H9 (cell line): Measurements from ENCODE around the gene DDX1. TPM values are rescaled to one million over a fixed set of nuclear protein-coding genes. Genes with fewer than 3 reads are reported as not detected.

Source experiments
- DNase-seq: peaks from one replicate; pipeline ENCODE4 v3.0.0-alpha.2; 2017
- H2AFZ ChIP-seq: one replicate; pipeline ENCODE4 v1.6.1; 2013; ENCODE audit warnings: mild to moderate bottlenecking, low read length, control low read depth, moderate library complexity
- H2AK5ac ChIP-seq: 2 replicates; pipeline ENCODE4 v1.6.1; 2013; ENCODE audit warnings: low read length, control low read depth, mixed read lengths; ENCODE audit not compliant: insufficient read length
- H2BK120ac ChIP-seq: one replicate; pipeline ENCODE4 v1.6.1; 2013; ENCODE audit warnings: low read depth, mild to moderate bottlenecking, low read length, control low read depth, inconsistent platforms; ENCODE audit not compliant: poor library complexity, severe bottlenecking
- H2BK12ac ChIP-seq: 2 replicates; pipeline ENCODE4 v1.6.1; 2013; ENCODE audit warnings: low read length, control low read depth, mixed read lengths, low read depth; ENCODE audit not compliant: insufficient read length
- H2BK15ac ChIP-seq: 2 replicates; pipeline ENCODE4 v1.6.1; 2013; ENCODE audit warnings: low read depth, low read length, control low read depth
- H2BK20ac ChIP-seq: one replicate; pipeline ENCODE4 v1.6.1; 2013; ENCODE audit warnings: low read depth, mild to moderate bottlenecking, low read length, control low read depth, inconsistent platforms; ENCODE audit not compliant: poor library complexity, severe bottlenecking
- H2BK5ac ChIP-seq: 2 replicates; pipeline ENCODE4 v1.6.1; 2013; ENCODE audit warnings: low read length, control low read depth, mixed read lengths; ENCODE audit not compliant: insufficient read length
- H3K14ac ChIP-seq: 2 replicates; pipeline ENCODE4 v1.6.1; 2013; ENCODE audit warnings: low read length, control low read depth; ENCODE audit not compliant: insufficient read depth
- H3K18ac ChIP-seq: 2 replicates; pipeline ENCODE4 v1.6.1; 2013; ENCODE audit warnings: low read depth, mild to moderate bottlenecking, mixed read lengths, low read length, control low read depth; ENCODE audit not compliant: insufficient read length
- H3K23ac ChIP-seq: 2 replicates; pipeline ENCODE4 v1.6.1; 2013; ENCODE audit warnings: low read length, control low read depth, mixed read lengths, low read depth; ENCODE audit not compliant: insufficient read length
- H3K23me2 ChIP-seq: 2 replicates; pipeline ENCODE4 v1.6.1; 2013; ENCODE audit warnings: low read depth, mild to moderate bottlenecking, mixed read lengths, low read length, control low read depth; ENCODE audit not compliant: insufficient read length, poor library complexity, severe bottlenecking
- H3K27ac ChIP-seq: 2 replicates; pipeline ENCODE4 v1.5.1; 2013; ENCODE audit warnings: low read length, control low read depth, mixed read lengths, low read depth; ENCODE audit not compliant: insufficient read length
- H3K27me3 ChIP-seq: 2 replicates; pipeline ENCODE4 v1.6.1; 2013; ENCODE audit warnings: low read length, control low read depth, inconsistent platforms; ENCODE audit not compliant: insufficient read depth
- H3K4ac ChIP-seq: 2 replicates; pipeline ENCODE4 v1.6.1; 2013; ENCODE audit warnings: low read depth, mild to moderate bottlenecking, control low read depth, inconsistent platforms, low read length, moderate library complexity
- H3K4me1 ChIP-seq: 2 replicates; pipeline ENCODE4 v1.6.1; 2013; ENCODE audit warnings: low read length, control low read depth, inconsistent platforms; ENCODE audit not compliant: insufficient read depth
- H3K4me2 ChIP-seq: 2 replicates; pipeline ENCODE4 v1.6.1; 2013; ENCODE audit warnings: low read length, control low read depth, mixed read lengths; ENCODE audit not compliant: insufficient read length, insufficient read depth
- H3K56ac ChIP-seq: 2 replicates; pipeline ENCODE4 v1.6.1; 2013; ENCODE audit warnings: low read depth, mild to moderate bottlenecking, mixed read lengths, low read length, control low read depth; ENCODE audit not compliant: insufficient read length
- H3K79me1 ChIP-seq: 2 replicates; pipeline ENCODE4 v1.6.1; 2013; ENCODE audit warnings: low read depth, mild to moderate bottlenecking, moderate library complexity, low read length, control low read depth, inconsistent platforms; ENCODE audit not compliant: insufficient read depth, poor library complexity, severe bottlenecking
- H3K79me2 ChIP-seq: 2 replicates; pipeline ENCODE4 v1.6.1; 2013; ENCODE audit warnings: low read length, control low read depth, inconsistent platforms; ENCODE audit not compliant: insufficient read depth
- H3K9ac ChIP-seq: 2 replicates; pipeline ENCODE4 v1.6.1; 2013; ENCODE audit warnings: low read length, control low read depth, mixed read lengths; ENCODE audit not compliant: insufficient read length; ENCODE audit errors: extremely low read depth
- H3K9me3 ChIP-seq: one replicate; pipeline ENCODE4 v1.6.1; 2013; ENCODE audit warnings: low read depth, low read length, inconsistent platforms; ENCODE audit not compliant: control insufficient read depth
- H3T11ph ChIP-seq: one replicate; pipeline ENCODE4 v1.6.1; 2013; ENCODE audit warnings: mild to moderate bottlenecking, low read length, control low read depth, inconsistent platforms
- H4K20me1 ChIP-seq: one replicate; pipeline ENCODE4 v1.6.1; 2013; ENCODE audit not compliant: control insufficient read depth, insufficient read length, insufficient read depth
- H4K5ac ChIP-seq: 2 replicates; pipeline ENCODE4 v1.6.1; 2013; ENCODE audit warnings: low read depth, mild to moderate bottlenecking, mixed read lengths, low read length, control low read depth; ENCODE audit not compliant: insufficient read length
- H4K8ac ChIP-seq: replicated peaks from 2 replicates; pipeline ENCODE4 v1.6.1; 2013; ENCODE audit warnings: low read length, control low read depth, mixed read lengths, low read depth; ENCODE audit not compliant: insufficient read length
- H4K91ac ChIP-seq: 2 replicates; pipeline ENCODE4 v1.6.1; 2013; ENCODE audit warnings: low read depth, mild to moderate bottlenecking, moderate library complexity, mixed read lengths, low read length, control low read depth; ENCODE audit not compliant: insufficient read length
- H3K27ac Mint-ChIP-seq, 3 experiments: 2 replicates in 2 of 3; 3 replicates in 1 of 3; pipeline ENCODE4 v1.8.0; 2020 to 2021; ENCODE audit warnings: mixed read lengths in 3 of 3, mild to moderate bottlenecking in 1 of 3, moderate library complexity in 1 of 3
- H3K27me3 Mint-ChIP-seq: 2 replicates; pipeline ENCODE4 v1.8.0; 2021; ENCODE audit warnings: low read depth, mild to moderate bottlenecking, moderate library complexity, mixed read lengths
- H3K36me3 Mint-ChIP-seq, 3 experiments: 2 replicates in 2 of 3; 3 replicates in 1 of 3; pipeline ENCODE4 v1.8.0; 2020 to 2021; ENCODE audit warnings: low read depth in 3 of 3, mixed read lengths in 3 of 3; ENCODE audit not compliant: insufficient read depth in 1 of 3
- H3K4me1 Mint-ChIP-seq, 2 experiments: 2 replicates each; pipeline ENCODE4 v1.8.0; 2020; ENCODE audit warnings: mixed read lengths in 2 of 2
- H3K4me3 Mint-ChIP-seq, 2 experiments: 2 replicates in 1 of 2; 3 replicates in 1 of 2; pipeline ENCODE4 v1.8.0; 2020 to 2021; ENCODE audit warnings: mild to moderate bottlenecking in 2 of 2, mixed read lengths in 2 of 2, moderate library complexity in 1 of 2
- H3K9me3 Mint-ChIP-seq, 2 experiments: 2 replicates in 1 of 2; 3 replicates in 1 of 2; pipeline ENCODE4 v1.8.0; 2020; ENCODE audit warnings: mild to moderate bottlenecking in 2 of 2, mixed read lengths in 2 of 2, moderate library complexity in 1 of 2
- CTCF ChIP-seq: fragments of 200-600 bp; sonication (generic); conservative IDR thresholded peaks from 3 replicates; pipeline ENCODE4 v1.8.0; 2021; ENCODE audit warnings: antibody characterized with exemption, mild to moderate bottlenecking
- total RNA-seq: library from RNA; stranded (reverse); gene quantifications from 2 replicates; pipeline ENCODE4 v1.2.1, GENCODE V29; 2021

The DDX1 gene
- total RNA-seq, 1 experiment from 2014 or later, result 120 TPM

DNA sequence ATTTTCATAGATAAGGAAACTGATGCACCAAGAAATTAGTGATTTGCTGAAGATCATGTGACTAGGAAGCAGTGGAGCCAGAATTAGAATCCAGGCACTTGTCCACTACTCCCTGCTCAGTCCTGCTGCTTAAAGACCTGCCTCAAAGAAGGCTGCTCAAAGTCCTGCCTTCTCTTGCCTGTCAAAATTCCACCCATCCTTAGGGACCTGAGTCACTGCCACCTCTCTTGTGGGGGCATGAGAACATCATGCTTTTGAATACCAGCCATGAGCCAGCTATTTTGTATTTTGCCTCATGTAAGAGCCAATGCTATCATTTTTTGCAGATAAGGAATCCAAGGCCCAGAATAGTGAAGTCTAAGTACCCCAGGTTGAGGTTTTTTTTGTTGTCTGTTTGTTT lies 47.1 kb downstream of the DDX1 start:
- Histone ChIP-seq H3K4me2 (no peak overlapping the region), H3K56ac (no peak overlapping the region), H4K20me1 (no peaks in the 10 kb centered on the region), H2AK5ac (no peak overlapping the region), H3T11ph (no peak overlapping the region), H3K9me3 (no peaks in the 10 kb centered on the region), H3K23ac (no peak overlapping the region), H2BK120ac (no peak overlapping the region), H4K8ac (no peak overlapping the region), H3K27ac (no peak overlapping the region), H2BK12ac (no peak overlapping the region), H3K18ac (no peak overlapping the region), H2AFZ (no peak overlapping the region), H4K91ac (no peak overlapping the region), H2BK15ac (no peak overlapping the region), H2BK5ac (no peak overlapping the region), H3K9ac (no peak overlapping the region), H3K14ac (no peak overlapping the region), H3K79me2 (no peaks in the 10 kb centered on the region), H2BK20ac (no peak overlapping the region), H3K79me1 (no peaks in the 10 kb centered on the region), H4K5ac (no peak overlapping the region), H3K4me1 (no peaks in the 10 kb centered on the region), H3K4ac (no peak overlapping the region), H3K27me3 (no peaks in the 10 kb centered on the region), H3K23me2 (no peaks in the 10 kb centered on the region)
- Mint-ChIP-seq H3K27me3 (no peaks in the 10 kb centered on the region), H3K9me3 (peaks cover 0 to 5% of the 10 kb centered on the region in 2 experiments; a peak in 3 of 5 replicates), H3K27ac (no peak overlapping the region), H3K36me3 (peaks cover 10 to 46% (median 26%) of the 10 kb centered on the region in 3 experiments; a peak in 6 of 7 replicates), H3K4me3 (no peak overlapping the region), H3K4me1 (peaks cover 4 to 9% of the 10 kb centered on the region in 2 experiments)
- no peak for TF ChIP-seq CTCF
- no peak for DNase-seq
